Fibroblast of lung (primary cell): ENCODE data around the gene PHF14.

Experiments used
- EZH2 ChIP-seq: IDR thresholded peaks from 2 replicates; pipeline ENCODE4 v1.5.1; 2012; ENCODE audit warnings: low read length, control low read depth, mild to moderate bottlenecking; ENCODE audit errors: missing control alignments
- TF ChIP-seq, protein P1 (sequence below), 2 donors: IDR thresholded peaks in 1 of 2; conservative IDR thresholded peaks in 1 of 2; 1 replicate in 1 of 2; 2 replicates in 1 of 2; pipeline ENCODE4 v1.5.1; 2011 to 2012; ENCODE audit warnings: low read length in 2 of 2, control low read depth in 1 of 2, inconsistent platforms in 1 of 2, low read depth in 1 of 2, mild to moderate bottlenecking in 1 of 2

DNA sequence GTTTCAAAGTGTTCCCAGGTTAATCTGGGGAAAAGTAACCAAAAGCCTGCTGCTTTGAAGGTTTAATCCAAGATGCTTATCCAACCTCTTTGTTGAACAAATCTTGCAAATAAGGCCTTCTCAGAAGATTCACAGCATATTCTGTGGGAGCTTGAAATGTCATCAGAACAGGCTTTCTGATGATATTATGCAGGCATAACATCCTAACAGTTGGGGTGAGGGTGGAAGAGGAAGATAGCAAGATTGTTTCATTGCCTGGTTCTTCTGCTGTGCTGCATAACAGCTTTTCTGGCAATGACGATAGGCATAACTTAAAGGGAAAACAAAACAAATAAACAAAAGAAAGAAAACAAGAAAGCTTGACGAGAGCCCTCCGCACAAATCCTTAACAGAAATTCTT is 217.4 kb downstream of the PHF14 start:
- no peak for TF ChIP-seq EZH2
- TF ChIP-seq, protein P1, sequence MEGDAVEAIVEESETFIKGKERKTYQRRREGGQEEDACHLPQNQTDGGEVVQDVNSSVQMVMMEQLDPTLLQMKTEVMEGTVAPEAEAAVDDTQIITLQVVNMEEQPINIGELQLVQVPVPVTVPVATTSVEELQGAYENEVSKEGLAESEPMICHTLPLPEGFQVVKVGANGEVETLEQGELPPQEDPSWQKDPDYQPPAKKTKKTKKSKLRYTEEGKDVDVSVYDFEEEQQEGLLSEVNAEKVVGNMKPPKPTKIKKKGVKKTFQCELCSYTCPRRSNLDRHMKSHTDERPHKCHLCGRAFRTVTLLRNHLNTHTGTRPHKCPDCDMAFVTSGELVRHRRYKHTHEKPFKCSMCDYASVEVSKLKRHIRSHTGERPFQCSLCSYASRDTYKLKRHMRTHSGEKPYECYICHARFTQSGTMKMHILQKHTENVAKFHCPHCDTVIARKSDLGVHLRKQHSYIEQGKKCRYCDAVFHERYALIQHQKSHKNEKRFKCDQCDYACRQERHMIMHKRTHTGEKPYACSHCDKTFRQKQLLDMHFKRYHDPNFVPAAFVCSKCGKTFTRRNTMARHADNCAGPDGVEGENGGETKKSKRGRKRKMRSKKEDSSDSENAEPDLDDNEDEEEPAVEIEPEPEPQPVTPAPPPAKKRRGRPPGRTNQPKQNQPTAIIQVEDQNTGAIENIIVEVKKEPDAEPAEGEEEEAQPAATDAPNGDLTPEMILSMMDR (conservative IDR thresholded peaks at IDR 0.05 in 1 of 2, IDR thresholded peaks at IDR 0.05 in 1 of 2; ENCODE audit: low read depth in 1 of 2, low read length in 2 of 2) = no peak
